CD14-positive monocyte (primary cell): ENCODE measurements around the gene RPS6KA2. TPM values are rescaled to one million over a fixed set of nuclear protein-coding genes. Genes with fewer than 3 reads are reported as not detected.

Experiments
- DNase-seq, 3 donors: peaks; one replicate each; pipeline ENCODE4 v3.0.0-alpha.2; 2011 to 2022
- H2AFZ ChIP-seq: 2 replicates; pipeline ENCODE4 v1.6.0; 2012; ENCODE audit warnings: mild to moderate bottlenecking, low read depth, low read length, inconsistent platforms; ENCODE audit not compliant: insufficient read depth, poor library complexity, severe bottlenecking
- H3K27ac ChIP-seq, 2 donors: 1 replicate in 1 of 2; 2 replicates in 1 of 2; pipeline ENCODE4 v1.5.1; 2012 to 2013; ENCODE audit warnings: low read length in 2 of 2, control low read depth in 1 of 2, inconsistent platforms in 1 of 2, low read depth in 1 of 2, mild to moderate bottlenecking in 1 of 2
- H3K27me3 ChIP-seq, 2 donors: one replicate each; pipeline versions ENCODE4 v1.6.0 to v1.6.1; 2011 to 2013; ENCODE audit warnings: low read length in 2 of 2; ENCODE audit not compliant: control insufficient read depth in 2 of 2, insufficient read depth in 2 of 2
- H3K36me3 ChIP-seq, 2 donors: replicated peaks in 1 of 2; 1 replicate in 1 of 2; 2 replicates in 1 of 2; pipeline versions ENCODE4 v1.5.1 to v1.6.1; 2012 to 2013; ENCODE audit warnings: low read length in 2 of 2, control low read depth in 1 of 2, inconsistent platforms in 1 of 2, mild to moderate bottlenecking in 1 of 2; ENCODE audit not compliant: insufficient read depth in 2 of 2, control insufficient read depth in 1 of 2
- H3K4me1 ChIP-seq, 2 donors: 1 replicate in 1 of 2; 2 replicates in 1 of 2; pipeline versions ENCODE4 v1.5.1 to v1.6.1; 2012 to 2013; ENCODE audit warnings: low read length in 2 of 2, control low read depth in 1 of 2, inconsistent platforms in 1 of 2, mild to moderate bottlenecking in 1 of 2, moderate library complexity in 1 of 2; ENCODE audit not compliant: insufficient read depth in 2 of 2, control insufficient read depth in 1 of 2
- H3K4me2 ChIP-seq: replicated peaks from 2 replicates; pipeline ENCODE3; 2012; ENCODE audit warnings: low read length, moderate library complexity, mild to moderate bottlenecking; ENCODE audit not compliant: poor library complexity, severe bottlenecking; ENCODE audit errors: extremely low read depth
- H3K4me3 ChIP-seq, 3 experiments: fragments of 200-600 bp in 1 of 3; sonication (generic) in 1 of 3; replicated peaks in 1 of 3; 1 replicate in 2 of 3; 2 replicates in 1 of 3; pipeline ENCODE4 v1.5.1; 2011 to 2013; ENCODE audit warnings: low read length in 3 of 3, mild to moderate bottlenecking in 3 of 3, control low read depth in 2 of 3, low read depth in 2 of 3, inconsistent platforms in 1 of 3, moderate library complexity in 1 of 3
- H3K79me2 ChIP-seq: 2 replicates; pipeline ENCODE4 v1.6.0; 2012; ENCODE audit warnings: mild to moderate bottlenecking, control low read depth, inconsistent platforms, low read length, moderate library complexity; ENCODE audit not compliant: insufficient read depth
- H3K9ac ChIP-seq: 2 replicates; pipeline ENCODE4 v1.6.0; 2017; ENCODE audit warnings: low read length, mild to moderate bottlenecking; ENCODE audit not compliant: insufficient read depth, poor library complexity, severe bottlenecking
- H3K9me3 ChIP-seq, 2 donors: replicated peaks in 1 of 2; 1 replicate in 1 of 2; 2 replicates in 1 of 2; pipeline versions ENCODE4 v1.5.1 to v1.6.1; 2012 to 2013; ENCODE audit warnings: low read length in 2 of 2, control low read depth in 1 of 2; ENCODE audit not compliant: control insufficient read depth in 1 of 2, insufficient read depth in 1 of 2
- H4K20me1 ChIP-seq: 2 replicates; pipeline ENCODE4 v1.6.0; 2012; ENCODE audit warnings: mild to moderate bottlenecking, low read length, control low read depth, moderate library complexity; ENCODE audit not compliant: insufficient read depth
- H3K27ac Mint-ChIP-seq, 7 donors: one replicate each; pipeline ENCODE4 v1.8.0; 2020; ENCODE audit warnings: mild to moderate bottlenecking in 7 of 7, mixed read lengths in 7 of 7, moderate library complexity in 6 of 7, inconsistent platforms in 2 of 7
- H3K27me3 Mint-ChIP-seq, 3 donors: one replicate each; pipeline ENCODE4 v1.8.0; 2021 to 2022; ENCODE audit warnings: low read depth in 3 of 3, mild to moderate bottlenecking in 3 of 3, mixed read lengths in 3 of 3, moderate library complexity in 3 of 3, inconsistent platforms in 1 of 3
- H3K36me3 Mint-ChIP-seq, 2 donors: one replicate each; pipeline ENCODE4 v1.8.0; 2020; ENCODE audit warnings: mixed read lengths in 2 of 2, inconsistent platforms in 1 of 2, mild to moderate bottlenecking in 1 of 2
- H3K4me1 Mint-ChIP-seq: one replicate; pipeline ENCODE4 v1.8.0; 2020; ENCODE audit warnings: mild to moderate bottlenecking, mixed read lengths
- H3K4me3 Mint-ChIP-seq, 2 donors: one replicate each; pipeline ENCODE4 v1.8.0; 2020; ENCODE audit warnings: mild to moderate bottlenecking in 2 of 2, mixed read lengths in 2 of 2, moderate library complexity in 1 of 2
- H3K9me3 Mint-ChIP-seq, 7 donors: one replicate each; pipeline ENCODE4 v1.8.0; 2020 to 2022; ENCODE audit warnings: mixed read lengths in 7 of 7, mild to moderate bottlenecking in 6 of 7, moderate library complexity in 6 of 7, inconsistent platforms in 2 of 7
- CTCF ChIP-seq: fragments of 200-600 bp; IDR thresholded peaks from one replicate; pipeline ENCODE4 v1.8.0; 2022; ENCODE audit warnings: antibody characterized with exemption, mild to moderate bottlenecking
- WGBS: methylation state at CpG from one replicate; pipeline ENCODE4 v1.1.5; 2013; ENCODE audit warnings: missing lambda C conversion rate; ENCODE audit not compliant: insufficient coverage; 5-methylcytosine and 5-hydroxymethylcytosine counted together
- intact Hi-C, 2 donors: fragments of 100-400 bp; cut with micrococcal nuclease; formaldehyde crosslinking; loops; one replicate each; pipeline versions ENCODE4 v1.15.0 to v1.15.1; 2023
- polyA plus RNA-seq, 3 donors: library from polyadenylated mRNA; depleted of rRNA in 1 of 3; unstranded in 2 of 3; stranded (reverse) in 1 of 3; fragments of 300-500 nt in 2 of 3; fragments of >200 nt in 1 of 3; fragmentation: Illumina TruSeq in 2 of 3; gene quantifications; 1 replicate in 2 of 3; 2 replicates in 1 of 3; pipeline ENCODE4 v1.2.3, GENCODE V29; 2012 to 2021

RPS6KA2 gene
- polyA plus RNA-seq, 3 donors: 1.4 to 3.1 (median 1.9) TPM

DNA sequence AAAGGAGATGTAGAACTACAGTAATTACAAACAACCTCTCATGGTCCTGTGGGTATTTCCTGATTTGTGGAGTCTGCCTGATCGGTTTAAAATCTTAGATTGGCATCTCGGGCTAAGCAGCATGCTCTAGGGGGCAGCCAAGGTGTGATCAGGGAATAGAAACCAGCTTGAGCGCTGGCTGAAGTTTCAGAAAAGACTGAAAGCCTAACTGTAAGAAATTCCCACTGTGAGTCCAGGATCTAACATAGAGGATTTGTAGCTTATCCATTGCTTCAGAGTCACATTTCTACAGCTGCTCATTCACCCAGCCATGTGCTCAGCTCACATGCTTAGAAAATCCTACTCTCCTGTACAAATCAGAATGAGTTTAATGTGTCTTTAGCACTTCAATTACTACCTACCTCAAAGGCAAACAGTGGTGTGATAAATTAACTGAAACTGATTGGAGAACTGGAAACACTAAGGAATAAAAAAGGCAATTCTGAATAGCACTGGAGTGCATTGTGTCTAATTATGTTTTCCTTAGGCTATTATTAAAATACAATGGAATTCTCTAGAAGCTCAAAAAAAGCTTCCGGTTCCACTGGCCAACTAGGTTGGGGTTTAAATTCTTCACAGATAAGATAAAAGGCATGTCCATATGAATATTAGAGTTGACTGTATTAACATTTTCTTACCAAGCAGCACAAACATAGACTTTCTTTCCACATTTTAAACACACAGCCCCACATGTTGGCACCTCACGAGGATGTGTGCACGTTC lies 170.5 kb downstream of the RPS6KA2 start:
- intact Hi-C loops: no loop called here
- H3K36me3 ChIP-seq: no peaks in the 10 kb centered on the region
- no peak for TF ChIP-seq CTCF
- no peak for DNase-seq
- H3K79me2 ChIP-seq: no peaks in the 10 kb centered on the region
- peaks cover 9 to 10% of the 10 kb centered on the region in 2 donors for H3K9me3 ChIP-seq
- no peaks in the 10 kb centered on the region for H3K4me1 ChIP-seq
- 0% methylated on average over 2 of the region's 6 CpGs for WGBS
- no peak overlapping the region for H3K4me3 ChIP-seq
- H2AFZ ChIP-seq: no peak overlapping the region
- no peaks in the 10 kb centered on the region for H3K27me3 ChIP-seq
- Mint-ChIP-seq H3K36me3 (peaks cover 4 to 8% of the 10 kb centered on the region in 2 donors), H3K4me3 (no peak overlapping the region), H3K27me3 (peaks cover 1 to 2% (median 2%) of the 10 kb centered on the region in 3 donors), H3K27ac (no peak overlapping the region), H3K9me3 (peaks cover 8 to 23% (median 14%) of the 10 kb centered on the region in 7 donors), H3K4me1 (peaks cover 5% of the 10 kb centered on the region)
- no peak overlapping the region for H3K27ac ChIP-seq
- no peak overlapping the region for H3K4me2 ChIP-seq
- H3K9ac ChIP-seq: no peak overlapping the region
- no peaks in the 10 kb centered on the region for H4K20me1 ChIP-seq

GRCh38 chr6:166454692-166455515 lies 172.1 kb downstream of the RPS6KA2 start:
- H3K79me2 ChIP-seq: no peaks in the 10 kb centered on the region
- Mint-ChIP-seq H3K27ac (peak overlapping the region in 1 of 7 donors; percentile 52), H3K4me1 (no peaks in the 10 kb centered on the region), H3K4me3 (no peak overlapping the region), H3K9me3 (peaks cover 8 to 26% (median 14%) of the 10 kb centered on the region in 7 donors), H3K27me3 (peaks cover 1 to 3% (median 2%) of the 10 kb centered on the region in 3 donors), H3K36me3 (peaks cover 4 to 8% of the 10 kb centered on the region in 2 donors)
- H3K27ac ChIP-seq: no peak overlapping the region
- no peaks in the 10 kb centered on the region for H3K36me3 ChIP-seq
- no peaks in the 10 kb centered on the region for H3K27me3 ChIP-seq
- no peaks in the 10 kb centered on the region for H3K4me1 ChIP-seq
- H3K4me2 ChIP-seq: no peak overlapping the region
- intact Hi-C loops: no loop called here
- H3K9me3 ChIP-seq: peaks cover 9 to 10% of the 10 kb centered on the region in 2 donors
- no peak for DNase-seq
- no peaks in the 10 kb centered on the region for H4K20me1 ChIP-seq
- 97% methylated on average over 18 of the region's 25 CpGs for WGBS
- H3K9ac ChIP-seq: no peak overlapping the region
- no peak overlapping the region for H2AFZ ChIP-seq
- no peak overlapping the region for H3K4me3 ChIP-seq
- no peak for TF ChIP-seq CTCF
